NCI-H2196 (cell line): ENCODE data around the gene ADAP2.
A peak's percentile ranks its signal among the peaks of the same experiment; 100 is the strongest.
"Not testable (repeated sequence)": the region's sequence is repeated elsewhere in the genome, so short reads cannot be mapped to it uniquely, and the experiment has no call there.

Experiments used
- DNase-seq: peaks from one replicate; lab custom pipeline; 2025; ENCODE audit not compliant: unreplicated experiment; lab: John Stamatoyannopoulos, UW

ADAP2 gene

DNA sequence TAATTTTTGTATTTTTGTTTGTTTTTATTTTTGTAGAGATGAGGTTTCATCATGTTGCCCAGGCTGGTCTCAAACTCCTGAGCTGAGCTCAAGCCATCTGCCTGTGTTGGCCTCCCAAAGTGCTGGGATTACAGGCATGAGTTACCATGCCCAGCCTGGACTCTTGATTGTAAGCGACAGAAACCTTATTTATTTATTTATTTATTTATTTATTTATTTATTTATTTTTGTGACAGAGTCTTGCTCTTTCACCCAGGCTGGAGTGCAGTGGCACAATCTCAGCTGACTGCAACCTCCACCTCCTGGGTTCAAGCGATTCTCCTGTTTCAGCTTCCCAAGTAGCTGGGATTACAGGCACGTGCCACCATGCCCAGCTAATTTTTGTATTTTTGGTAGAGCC lies 8.1 kb downstream of the ADAP2 start:
- DNase-seq = not testable (repeated sequence)

DNA sequence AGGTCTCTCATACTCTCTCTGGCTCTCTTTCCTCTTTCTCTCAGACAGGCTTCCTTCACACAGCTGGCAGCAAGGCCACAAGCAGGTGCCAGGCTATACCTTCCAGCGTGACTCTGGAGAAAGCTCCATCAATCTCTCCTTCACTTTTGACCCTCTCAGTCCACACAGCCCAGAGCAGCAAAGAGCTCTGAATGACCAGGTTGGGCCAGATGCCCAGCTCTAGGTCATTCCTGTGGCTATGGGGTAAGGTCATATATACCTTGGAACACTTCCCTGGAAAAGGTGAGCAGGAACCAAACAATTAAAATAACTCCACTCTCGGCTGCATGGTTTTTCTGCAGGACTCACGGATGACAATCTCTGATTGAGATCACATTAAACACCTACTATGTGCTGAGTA lies 8.8 kb downstream of the ADAP2 start:
- DNase-seq = no peak

DNA sequence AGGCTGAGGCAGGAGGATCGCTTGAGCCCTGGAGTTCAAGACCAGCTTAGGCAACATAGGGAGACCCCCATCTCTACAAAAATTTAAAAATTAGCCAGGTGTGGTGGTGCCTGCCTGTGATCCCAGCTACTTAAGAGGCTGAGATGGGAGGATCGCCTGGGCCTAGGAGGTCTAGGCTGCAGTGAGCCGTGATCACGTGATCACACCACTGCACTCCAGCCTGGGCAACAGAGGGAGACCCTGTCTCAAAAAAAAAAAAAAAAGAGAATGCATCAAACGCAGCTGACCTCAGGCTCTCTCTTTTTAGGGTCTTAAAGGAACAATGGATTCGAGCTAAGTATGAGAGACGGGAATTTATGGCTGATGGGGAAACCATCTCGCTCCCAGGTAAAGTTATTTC lies 9.8 kb downstream of the ADAP2 start:
- not testable (repeated sequence) for DNase-seq

DNA sequence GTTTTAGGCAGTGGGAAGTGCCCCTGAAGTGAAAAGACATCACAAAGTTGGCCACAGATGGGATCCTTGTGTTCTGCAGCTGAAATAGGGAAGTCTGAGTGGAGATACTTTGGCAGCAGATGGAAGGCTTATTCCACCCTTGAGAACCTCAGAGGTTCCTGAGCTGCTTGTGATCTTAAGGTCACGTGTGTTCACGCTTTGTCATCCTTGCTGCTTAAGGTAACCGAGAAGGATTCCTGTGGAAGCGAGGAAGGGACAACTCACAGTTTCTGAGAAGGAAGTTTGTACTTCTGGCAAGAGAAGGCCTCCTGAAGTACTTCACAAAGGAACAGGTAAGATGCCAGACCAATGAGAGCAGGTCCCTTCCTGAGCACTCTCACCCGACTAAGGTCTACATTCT lies 12.2 kb downstream of the ADAP2 start:
- DNase-seq = no peak

DNA sequence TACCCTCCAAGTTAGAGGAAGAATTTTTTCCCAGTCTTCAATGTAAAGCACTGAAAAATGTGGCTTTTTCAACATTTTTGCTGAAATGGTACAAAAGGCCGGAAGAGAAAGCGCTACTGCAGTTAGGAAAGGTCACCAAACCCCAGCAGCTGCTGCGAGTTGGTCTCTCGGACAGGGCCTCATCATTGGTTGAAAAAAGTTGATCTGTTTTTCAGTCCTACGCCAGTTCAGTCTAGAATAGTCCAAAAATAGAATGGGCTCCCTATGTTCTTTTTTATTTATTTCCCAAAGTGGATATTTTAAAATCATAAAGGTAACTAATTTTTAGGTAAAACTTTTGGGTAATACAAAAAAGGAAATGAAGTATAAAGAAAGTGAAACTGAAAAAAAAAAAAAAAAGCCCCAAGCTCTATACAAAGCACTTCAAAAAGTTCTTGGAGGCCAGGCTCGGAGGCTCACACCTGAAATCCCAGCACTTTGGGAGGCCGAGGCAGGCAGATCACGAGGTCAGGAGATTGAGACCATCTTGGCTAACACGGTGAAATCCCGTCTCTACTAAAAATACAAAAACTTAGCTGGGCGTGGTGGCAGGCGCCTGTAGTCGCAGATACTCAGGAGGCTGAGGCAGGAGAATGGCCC lies 17.4 kb downstream of the ADAP2 start:
- no peak for DNase-seq

DNA sequence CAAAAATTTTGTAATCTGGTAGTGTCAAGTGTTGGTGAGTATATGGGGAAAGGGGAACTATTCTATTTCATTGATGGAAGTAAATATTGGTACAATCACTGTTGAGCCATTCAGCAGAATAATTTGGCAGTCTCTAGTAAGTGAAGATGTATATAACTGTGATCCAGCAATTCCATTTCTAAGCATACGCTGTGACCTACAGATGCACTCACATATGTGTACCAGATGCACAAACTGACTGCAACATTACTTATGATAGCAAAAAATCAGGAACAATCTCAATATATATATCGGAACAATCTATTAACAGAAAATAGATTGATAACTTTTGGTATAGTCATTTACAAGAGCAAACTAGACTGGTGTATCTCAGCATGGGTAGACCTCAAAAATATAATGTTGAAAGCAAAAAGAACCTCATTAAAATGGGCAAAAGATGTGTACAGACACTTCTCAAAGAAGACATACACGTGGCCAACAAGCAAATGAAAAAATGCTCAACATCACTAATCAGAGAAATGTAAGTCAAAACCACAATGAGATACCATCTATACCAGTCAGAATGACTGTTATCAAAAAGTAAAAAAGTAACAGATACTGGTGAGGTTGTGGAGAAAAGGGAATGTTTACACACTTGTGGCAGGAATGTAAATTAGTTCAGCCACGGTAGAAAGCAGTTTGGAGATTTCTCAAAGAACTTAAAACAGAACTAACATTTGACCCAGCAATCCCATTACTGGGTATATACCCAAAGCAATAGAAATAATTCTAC lies 20.7 kb downstream of the ADAP2 start:
- DNase-seq = no peak

DNA sequence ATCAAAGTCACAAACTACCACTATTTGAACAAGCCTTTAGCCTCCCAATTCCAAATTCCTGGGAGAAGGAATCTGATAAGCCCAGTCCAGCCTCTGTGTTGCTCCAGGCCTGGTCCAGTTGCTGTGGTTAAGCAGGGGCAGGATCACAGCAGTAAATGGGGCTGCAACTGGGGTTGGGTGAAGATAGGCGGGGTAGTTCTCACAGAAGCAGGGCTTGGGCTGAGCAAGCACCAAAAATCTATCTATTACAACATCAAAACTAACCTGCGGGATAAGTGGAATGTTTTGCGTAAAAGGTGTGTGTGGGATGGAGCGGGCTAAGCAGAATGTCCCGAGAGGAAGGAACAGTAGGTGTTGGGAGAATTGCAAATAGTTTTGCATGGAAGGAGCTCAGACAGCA lies 26.1 kb downstream of the ADAP2 start:
- DNase-seq = no peak

DNA sequence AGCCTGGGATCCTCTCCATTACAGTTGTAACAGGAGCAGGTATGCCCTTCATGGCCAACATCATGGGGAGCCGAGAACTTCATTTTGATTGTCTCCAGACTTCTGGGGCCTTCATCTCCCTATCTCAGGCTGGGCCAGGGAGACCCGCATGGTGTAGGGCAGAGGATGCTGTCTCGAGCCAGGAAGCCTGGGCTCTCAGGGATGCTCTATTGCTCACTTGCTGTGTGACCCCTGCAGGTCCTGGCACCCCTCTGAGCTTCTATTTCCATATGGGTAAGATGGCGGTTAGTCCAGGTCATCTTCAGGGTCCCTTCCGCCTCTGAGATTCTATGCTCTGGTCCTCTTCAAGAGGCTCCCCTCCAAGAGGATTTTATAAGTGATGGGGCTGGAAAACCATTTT lies 28.4 kb downstream of the ADAP2 start:
- DNase-seq = no peak

DNA sequence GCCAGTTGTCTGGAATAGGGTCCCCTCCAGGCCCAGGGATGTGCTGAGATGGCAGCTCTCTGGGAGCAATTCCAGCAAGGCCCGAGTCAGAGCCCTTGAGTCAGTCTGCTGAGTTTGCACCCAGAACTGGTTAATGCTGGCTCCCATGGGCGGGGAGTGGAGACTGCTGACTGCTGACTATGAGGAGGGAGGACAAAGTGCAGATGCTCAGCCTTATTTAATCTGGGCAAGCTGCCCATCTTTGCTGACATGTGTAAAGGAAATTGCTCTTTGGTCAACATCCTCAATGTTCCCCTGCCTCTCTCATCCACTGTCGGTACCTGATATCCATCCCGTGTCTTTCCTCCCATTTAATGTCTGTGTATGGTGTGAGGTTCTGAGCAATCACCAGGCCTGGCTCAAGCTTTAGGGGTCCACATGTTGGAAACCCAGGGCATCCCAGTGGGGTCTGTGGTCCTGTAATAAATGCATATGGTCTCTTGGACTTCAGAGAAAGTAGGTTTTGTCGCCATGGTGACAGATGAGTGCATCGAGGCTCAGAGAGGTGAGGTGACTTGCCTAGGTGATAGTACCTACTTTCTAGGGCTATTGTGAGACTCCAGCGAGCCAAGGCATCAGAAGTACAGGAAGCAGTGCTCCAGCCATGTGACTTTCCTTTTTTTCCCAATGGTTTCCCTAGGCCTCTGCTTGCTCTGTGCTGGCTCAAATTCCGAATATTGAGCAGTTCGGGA lies 29.1 kb downstream of the ADAP2 start:
- peak; percentile 70 for DNase-seq

DNA sequence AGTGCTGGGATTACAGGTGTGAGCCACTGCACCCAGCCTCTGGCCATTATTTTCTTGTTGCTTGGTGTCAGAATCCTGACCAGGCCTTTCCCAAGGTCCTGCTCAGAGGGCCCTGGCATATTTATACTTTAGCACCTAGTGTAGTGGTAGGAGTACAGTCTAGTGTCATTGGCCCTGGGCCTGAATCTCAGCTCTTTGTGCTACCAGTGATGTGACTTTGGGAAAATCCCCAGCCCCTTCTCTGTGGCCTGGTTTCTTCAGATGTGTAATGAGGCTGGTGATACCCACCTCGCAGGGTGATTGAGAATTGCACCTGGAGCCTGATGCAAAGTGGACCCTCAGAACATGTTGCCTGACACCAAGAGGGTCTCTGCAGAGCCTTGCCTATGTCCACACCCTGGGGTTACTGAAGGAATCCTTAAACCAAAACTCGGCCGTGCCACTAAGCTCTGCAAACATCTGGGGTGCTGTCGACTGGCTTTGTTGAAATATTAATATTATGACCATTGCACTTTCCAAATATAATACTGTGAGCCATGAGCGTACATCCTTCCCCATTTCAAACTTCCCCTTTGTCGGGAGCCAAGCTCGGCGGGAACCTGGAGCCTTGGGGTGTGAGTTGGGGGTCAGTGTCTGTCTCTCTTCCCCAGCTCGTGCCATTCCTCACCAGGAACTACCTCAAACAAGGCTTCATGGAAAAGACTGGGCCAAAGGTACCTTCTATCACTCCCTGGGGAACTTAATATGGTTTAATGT lies 31.1 kb downstream of the ADAP2 start:
- no peak for DNase-seq

DNA sequence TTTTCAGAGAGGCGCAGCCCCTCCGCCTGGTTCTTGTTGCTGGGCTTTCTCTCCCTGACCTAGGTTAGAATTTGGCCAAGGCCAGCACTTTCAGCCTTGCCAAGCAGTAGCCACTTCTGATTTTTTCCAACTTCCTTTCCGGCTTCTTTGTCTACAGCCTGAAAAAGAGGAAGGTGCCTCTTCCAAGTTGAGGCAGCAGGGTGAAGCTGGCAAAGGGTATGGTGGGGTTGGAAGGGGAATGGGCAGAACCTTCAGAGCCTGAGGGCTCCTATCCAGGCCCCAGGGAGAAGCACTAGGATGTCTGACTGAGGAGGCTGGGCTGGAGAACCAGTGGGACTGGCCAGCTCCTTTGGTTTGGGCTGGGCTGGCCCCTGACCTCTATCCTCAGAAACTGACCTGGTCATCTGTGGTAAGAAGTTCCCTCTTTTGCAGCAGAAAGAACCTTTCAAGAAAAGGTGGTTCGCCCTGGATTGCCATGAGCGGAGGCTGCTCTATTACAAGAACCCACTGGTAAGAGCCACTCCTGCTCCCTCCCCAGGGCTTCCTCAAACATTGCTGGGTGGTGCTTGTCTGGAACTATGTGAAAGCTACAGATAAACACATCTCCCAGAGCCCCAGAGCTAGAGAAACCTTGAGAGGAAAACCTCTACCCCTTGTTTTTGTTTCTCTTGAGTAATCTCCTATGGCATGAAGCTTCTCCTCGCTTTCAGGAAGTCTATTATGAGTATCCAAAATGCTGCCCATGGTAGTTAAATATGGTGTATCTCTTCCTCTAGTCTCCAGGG lies 32.5 kb downstream of the ADAP2 start:
- DNase-seq = no peak

DNA sequence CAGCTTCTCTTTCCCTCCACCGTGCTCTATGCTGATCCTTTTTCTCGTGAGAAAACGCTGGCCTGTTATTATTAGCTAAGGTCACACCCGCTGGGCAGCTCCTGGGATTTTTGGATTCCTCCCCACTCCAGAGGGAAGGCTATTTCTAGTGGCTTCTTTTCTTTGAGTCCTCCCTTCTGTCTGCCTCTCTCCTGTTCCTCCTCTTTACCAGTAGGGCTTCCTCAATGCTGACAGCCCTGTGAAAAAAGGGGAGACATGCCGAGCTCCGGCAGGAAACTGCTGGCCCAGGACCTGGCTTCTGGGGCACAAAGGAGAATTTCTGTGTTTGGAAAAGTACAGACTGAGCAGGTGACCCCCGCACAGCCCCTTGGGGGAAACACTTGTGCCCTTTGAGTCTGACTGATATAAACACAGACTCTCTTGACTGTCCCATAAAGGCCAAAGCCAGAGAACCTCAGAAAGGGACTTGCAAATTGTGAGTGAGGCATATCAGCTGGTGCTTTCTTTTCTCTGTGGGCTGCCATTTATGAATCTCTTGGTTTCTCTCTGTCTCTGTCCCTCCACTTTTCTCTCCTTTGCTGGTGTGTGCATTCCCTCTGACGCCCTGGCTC lies 35.1 kb downstream of the ADAP2 start:
- DNase-seq = no peak

DNA sequence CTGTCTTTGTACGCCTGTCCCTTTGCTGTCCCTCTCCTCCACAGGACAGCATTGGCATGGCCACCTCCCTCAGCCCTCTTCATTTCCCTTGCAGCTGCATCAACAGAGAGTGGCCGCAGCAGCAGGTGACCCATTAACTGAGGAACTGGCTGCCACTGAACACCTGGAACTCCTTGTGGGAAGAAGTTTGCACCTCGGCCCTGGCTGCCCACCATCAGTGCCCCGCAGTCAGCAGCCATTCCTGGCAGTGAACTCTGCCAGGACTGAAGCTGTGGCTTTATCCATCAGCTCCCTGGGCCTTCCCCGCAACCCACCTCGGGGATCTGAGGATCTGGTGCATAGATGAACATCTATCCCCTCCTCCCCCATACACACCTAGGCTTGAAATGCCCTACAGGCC lies 36.0 kb downstream of the ADAP2 start:
- DNase-seq = no peak

DNA sequence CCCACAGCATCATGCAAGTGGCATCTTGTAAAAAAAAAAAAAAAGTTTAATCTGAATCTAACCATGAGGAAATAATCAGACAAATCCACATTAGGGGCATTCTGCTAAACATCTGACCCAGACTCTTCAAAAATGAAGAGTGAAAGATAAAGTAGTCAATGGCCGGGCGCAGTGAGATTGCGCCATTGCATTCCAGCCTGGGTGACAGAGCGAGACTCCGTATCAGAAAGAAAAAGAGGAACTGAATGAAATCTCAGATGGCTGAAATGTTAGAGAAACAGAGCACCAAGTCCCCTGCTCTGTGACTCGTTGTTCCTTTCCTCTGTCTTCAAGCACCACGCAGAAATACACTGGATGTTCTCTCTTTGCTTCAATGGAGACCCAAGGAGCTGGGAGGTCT lies 36.4 kb downstream of the ADAP2 start:
- no peak for DNase-seq

DNA sequence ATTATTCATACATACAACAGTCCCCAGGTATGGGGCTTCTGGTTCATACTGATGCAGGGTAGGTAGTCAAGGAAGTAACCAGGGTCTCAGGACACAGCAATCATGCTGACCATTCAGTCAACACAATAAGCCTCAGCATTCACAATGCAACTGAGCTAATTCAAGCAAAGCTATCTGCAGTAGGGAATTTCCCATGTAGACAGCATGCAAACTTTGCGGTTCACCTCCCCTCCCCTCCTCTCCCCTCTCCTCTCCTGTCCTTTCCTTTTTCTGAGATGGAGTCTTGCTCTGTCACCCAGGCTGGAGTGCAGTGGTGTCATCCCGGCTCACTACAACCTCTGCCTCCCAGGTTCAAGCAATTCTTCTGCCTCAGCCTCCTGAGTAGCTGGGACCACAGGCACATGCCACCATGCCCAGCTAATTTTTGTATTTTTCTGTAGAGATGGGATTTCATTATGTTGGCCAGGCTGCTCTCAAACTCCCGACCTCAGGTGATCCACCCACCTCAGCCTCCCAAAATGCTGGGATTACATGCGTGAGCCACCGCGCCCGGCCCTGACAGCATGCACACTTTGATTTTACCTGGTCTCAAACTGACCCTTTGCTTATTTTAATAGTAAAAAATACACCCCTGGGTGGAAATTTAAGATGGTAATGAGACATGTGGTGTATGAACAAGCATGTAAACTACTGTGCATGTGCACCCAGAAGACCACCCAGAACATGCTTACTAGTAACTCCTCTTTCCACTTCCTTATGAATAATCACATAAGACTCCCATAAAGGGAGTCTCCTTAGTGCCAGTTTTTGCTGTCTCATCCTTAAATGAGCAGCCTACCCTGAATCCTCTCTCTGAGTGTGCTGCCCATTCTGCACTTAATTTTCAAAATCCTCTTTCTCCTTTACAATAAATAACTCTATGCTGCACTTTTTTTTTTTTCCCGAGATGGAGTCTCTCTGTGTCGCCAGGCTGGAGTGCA lies 39.8 kb downstream of the ADAP2 start:
- DNase-seq = no peak

DNA sequence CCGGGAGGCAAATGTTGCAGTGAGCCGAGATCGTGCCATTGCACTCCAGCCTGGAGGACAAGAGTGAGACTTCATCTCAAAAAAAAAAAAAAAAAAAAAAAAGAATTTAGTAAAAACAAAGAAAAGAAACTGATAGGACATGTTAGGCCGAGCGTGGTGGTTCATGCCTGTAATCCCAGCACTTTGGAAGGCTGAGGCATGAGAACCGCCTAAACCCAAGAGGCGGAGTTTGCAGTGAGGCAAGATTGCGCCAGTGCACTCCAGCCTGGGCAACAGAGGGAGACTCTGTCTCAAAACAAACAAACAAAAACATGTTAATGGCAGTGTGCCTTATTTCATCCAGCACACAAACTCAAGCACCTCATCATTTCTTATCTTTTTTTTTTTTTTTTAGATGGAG lies 42.6 kb downstream of the ADAP2 start:
- not testable (repeated sequence) for DNase-seq

DNA sequence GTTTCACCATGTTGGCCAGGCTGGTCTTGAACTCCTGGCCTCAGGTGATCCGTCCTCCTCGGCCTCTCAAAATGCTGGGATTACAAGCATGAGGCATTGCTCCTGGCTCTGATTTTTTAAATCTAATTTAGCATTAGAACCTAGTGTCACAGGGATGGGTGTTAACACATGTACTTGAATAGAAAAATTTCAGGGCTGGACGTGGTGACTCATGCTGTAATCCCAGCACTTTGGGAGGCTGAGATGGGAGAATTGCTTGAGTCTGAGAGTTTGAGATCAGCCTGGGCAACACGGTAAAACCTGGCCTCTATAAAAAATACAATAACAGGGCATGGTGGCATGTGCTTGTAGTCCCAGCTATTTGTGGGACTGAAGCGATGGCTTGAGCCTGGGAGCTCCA lies 43.1 kb downstream of the ADAP2 start:
- no peak for DNase-seq

DNA sequence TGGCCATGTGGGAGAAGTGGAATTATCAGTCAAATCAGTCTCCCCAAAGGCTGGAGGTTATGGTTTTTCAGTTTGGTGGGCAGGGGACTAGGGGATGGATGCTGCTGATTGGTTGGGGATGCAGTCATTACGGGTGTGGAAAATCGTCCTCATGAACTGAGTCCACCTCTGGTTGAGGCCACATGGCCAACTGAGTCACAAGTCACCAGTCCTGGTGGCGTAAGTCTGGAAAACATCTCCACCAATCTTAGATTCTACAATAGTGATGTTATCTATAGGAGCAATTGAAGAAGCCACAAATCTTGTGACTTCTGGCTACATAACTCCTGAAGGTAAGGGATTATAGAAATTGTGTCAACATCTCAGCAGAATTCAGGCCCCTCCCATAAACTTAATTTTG lies 43.9 kb downstream of the ADAP2 start:
- DNase-seq = no peak

DNA sequence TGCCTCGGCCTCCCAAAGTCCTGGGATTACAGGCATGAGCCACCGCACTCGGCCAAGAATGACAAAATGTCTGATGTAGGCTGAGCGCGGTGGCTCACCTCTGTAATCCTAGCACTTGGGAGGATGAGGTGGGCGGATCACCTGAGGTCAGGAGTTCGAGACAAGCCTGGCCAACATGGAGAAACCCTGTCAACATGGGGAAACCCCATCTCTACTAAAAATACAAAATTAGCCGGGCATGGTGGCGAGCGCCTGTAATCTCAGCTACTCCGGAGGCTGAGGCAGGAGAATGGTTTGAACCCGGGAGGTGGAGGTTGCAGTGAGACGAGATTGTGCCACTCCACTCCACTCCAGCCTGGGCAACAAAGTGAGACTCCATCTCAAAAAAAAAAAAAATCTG lies 46.2 kb downstream of the ADAP2 start:
- DNase-seq = not testable (repeated sequence)
